ENCODE results near the gene PPRC1. TPM values are rescaled to one million over a fixed set of nuclear protein-coding genes. Genes with fewer than 3 reads are reported as not detected.

The PPRC1 gene
- total and polyA plus RNA-seq, 2 donors (not counting 1 experiment from before 2014, with no cell fraction given), result 23.3 to 36.3 TPM

GRCh38 chr10:102163342-102163989, 30.6 kb downstream of the PPRC1 start:
- no peaks in the 10 kb centered on the region for H3K27me3 Mint-ChIP-seq
- no peaks in the 10 kb centered on the region for H3K27me3 ChIP-seq (replicated peaks in 1 of 4; ENCODE audit: control extremely low read depth in 1 of 4, control insufficient read depth in 3 of 4, insufficient read depth in 4 of 4, low read length in 3 of 4)
- peaks cover 6% of the 10 kb centered on the region for H3K79me2 ChIP-seq (ENCODE audit: control insufficient read depth, insufficient read depth, low read length)
- POLR2A ChIA-PET, result no interaction called here
- peaks cover 9 to 56% of the 10 kb centered on the region in 2 experiments for H3K36me3 ChIP-seq (replicated peaks in 1 of 2; ENCODE audit: control extremely low read depth in 1 of 2, control insufficient read depth in 1 of 2, extremely low read depth in 1 of 2, insufficient read depth in 2 of 2, low read length in 1 of 2)
- ATAC-seq (ENCODE audit: low read depth) (no peak), DNase-seq (no peak)
- H4K20me1 ChIP-seq (ENCODE audit: control insufficient read depth, insufficient read depth, low read length, poor library complexity, severe bottlenecking), result no peaks in the 10 kb centered on the region
- no peak overlapping the region for H3K9ac ChIP-seq (ENCODE audit: low read length)
- 80% methylated on average over 3 of the region's 4 CpGs for WGBS (ENCODE audit: insufficient coverage)
- no peak overlapping the region for H3K4me3 ChIP-seq (ENCODE audit: control extremely low read depth in 1 of 5, extremely low read depth in 1 of 5, insufficient read depth in 1 of 5, low read depth in 2 of 5, low read length in 4 of 5)
- H3K27ac ChIP-seq (ENCODE audit: low read length in 2 of 2), result no peak overlapping the region
- no peak overlapping the region for H3K4me2 ChIP-seq (replicated peaks; ENCODE audit: low read depth, low read length, poor library complexity, severe bottlenecking)
- no peaks in the 10 kb centered on the region for H3K9me3 ChIP-seq (ENCODE audit: control extremely low read depth in 1 of 3, control insufficient read depth in 2 of 3, insufficient read depth in 1 of 3, low read length in 2 of 3)
- no peaks in the 10 kb centered on the region for H3K9me3 Mint-ChIP-seq (ENCODE audit: insufficient read depth)
- no peak overlapping the region for H2AFZ ChIP-seq (ENCODE audit: insufficient read depth, low read depth, low read length, poor library complexity, severe bottlenecking)
- TF ChIP-seq EZH2 (IDR thresholded peaks at IDR 0.05; ENCODE audit: borderline replicate concordance, insufficient read depth, low read depth, low read length, poor library complexity, severe bottlenecking) (no peak), CTCF (IDR thresholded peaks at IDR 0.05) (no peak)
- intact Hi-C loops (cut with micrococcal nuclease), result no loop called here
- CTCF ChIA-PET, result no interaction called here
- no peak overlapping the region for H3K27ac Mint-ChIP-seq
- H3K4me1 Mint-ChIP-seq, result no peaks in the 10 kb centered on the region
- no peaks in the 10 kb centered on the region for H3K4me1 ChIP-seq (ENCODE audit: control insufficient read depth in 2 of 2, insufficient read depth in 2 of 2, low read length in 2 of 2)
- no peak overlapping the region for H3K4me3 Mint-ChIP-seq

GRCh38 chr10:102167861-102168260, 35.0 kb downstream of the PPRC1 start:
- WGBS (ENCODE audit: insufficient coverage), result no CpG with 5 or more reads among the region's 1 CpG
- Histone ChIP-seq H3K4me1 (ENCODE audit: control insufficient read depth in 2 of 2, insufficient read depth in 2 of 2, low read length in 2 of 2) (peaks cover 7 to 8% of the 10 kb centered on the region in 2 donors), H3K79me2 (ENCODE audit: control insufficient read depth, insufficient read depth, low read length) (no peaks in the 10 kb centered on the region), H3K4me2 (replicated peaks; ENCODE audit: low read depth, low read length, poor library complexity, severe bottlenecking) (no peak overlapping the region), H3K36me3 (replicated peaks in 1 of 2; ENCODE audit: control extremely low read depth in 1 of 2, control insufficient read depth in 1 of 2, extremely low read depth in 1 of 2, insufficient read depth in 2 of 2, low read length in 1 of 2) (peaks cover 0 to 13% of the 10 kb centered on the region in 2 experiments), H3K27ac (ENCODE audit: low read length in 2 of 2) (no peak overlapping the region), H3K9me3 (ENCODE audit: control extremely low read depth in 1 of 3, control insufficient read depth in 2 of 3, insufficient read depth in 1 of 3, low read length in 2 of 3) (no peaks in the 10 kb centered on the region), H3K4me3 (ENCODE audit: control extremely low read depth in 1 of 5, extremely low read depth in 1 of 5, insufficient read depth in 1 of 5, low read depth in 2 of 5, low read length in 4 of 5) (no peak overlapping the region), H2AFZ (ENCODE audit: insufficient read depth, low read depth, low read length, poor library complexity, severe bottlenecking) (no peak overlapping the region), H4K20me1 (ENCODE audit: control insufficient read depth, insufficient read depth, low read length, poor library complexity, severe bottlenecking) (no peaks in the 10 kb centered on the region), H3K9ac (ENCODE audit: low read length) (no peak overlapping the region), H3K27me3 (replicated peaks in 1 of 4; ENCODE audit: control extremely low read depth in 1 of 4, control insufficient read depth in 3 of 4, insufficient read depth in 4 of 4, low read length in 3 of 4) (no peaks in the 10 kb centered on the region)
- POLR2A ChIA-PET, result no interaction called here
- H3K4me3 Mint-ChIP-seq, result no peak overlapping the region
- CTCF ChIA-PET, result interaction anchor here (0.5 to 8.1 kb wide), 5 partner anchors 11 to 361 kb away, joined by 3 to 80 read pairs (median 10); partner anchors contain the start of gene ELOVL3
- TF ChIP-seq EZH2 (IDR thresholded peaks at IDR 0.05; ENCODE audit: borderline replicate concordance, insufficient read depth, low read depth, low read length, poor library complexity, severe bottlenecking) (no peak), CTCF (IDR thresholded peaks at IDR 0.05) (no peak)
- intact Hi-C loops (cut with micrococcal nuclease), result loop anchor here (5.0 kb wide), 1 partner anchor 59 kb away; the partner anchor contains the start of gene ELOVL3
- no peaks in the 10 kb centered on the region for H3K9me3 Mint-ChIP-seq (ENCODE audit: insufficient read depth)
- H3K4me1 Mint-ChIP-seq, result peaks cover 6% of the 10 kb centered on the region
- no peak overlapping the region for H3K27ac Mint-ChIP-seq
- ATAC-seq (ENCODE audit: low read depth) (no peak), DNase-seq (no peak)
- H3K27me3 Mint-ChIP-seq, result no peaks in the 10 kb centered on the region
